Activated naive CD8-positive, alpha-beta T cell treated with anti-CD3 and anti-CD28 coated beads, Interleukin-2, amount 50 U/mL, for 24 hours (primary cell): Measurements from ENCODE around the gene UBXN10.

Experiments used
- ATAC-seq: fragments of 150-1000 bp; cut with Tn5 transposase; one replicate; pipeline ENCODE4 v1.10.0; 2021
- DNase-seq: peaks from one replicate; pipeline ENCODE4 v3.0.0; 2021
- H3K27ac Mint-ChIP-seq: one replicate; pipeline ENCODE4 v1.8.0; 2021; ENCODE audit warnings: mild to moderate bottlenecking, mixed read lengths
- H3K27me3 Mint-ChIP-seq: one replicate; pipeline ENCODE4 v1.8.0; 2021; ENCODE audit warnings: mixed read lengths
- H3K36me3 Mint-ChIP-seq: one replicate; pipeline ENCODE4 v1.8.0; 2021; ENCODE audit warnings: low read depth, mixed read lengths
- H3K4me1 Mint-ChIP-seq: one replicate; pipeline ENCODE4 v1.8.0; 2021; ENCODE audit warnings: mixed read lengths
- H3K4me3 Mint-ChIP-seq: one replicate; pipeline ENCODE4 v1.8.0; 2021; ENCODE audit warnings: mild to moderate bottlenecking, moderate library complexity, mixed read lengths
- H3K9me3 Mint-ChIP-seq: one replicate; pipeline ENCODE4 v1.8.0; 2021; ENCODE audit warnings: mixed read lengths

The UBXN10 gene

GRCh38 chr1:20148571-20149500 is 37.1 kb upstream of the UBXN10 start:
- no peak overlapping the region for H3K4me3 Mint-ChIP-seq
- H3K27me3 Mint-ChIP-seq = peaks cover 2% of the 10 kb centered on the region
- ATAC-seq (no peak), DNase-seq (no peak)
- H3K27ac Mint-ChIP-seq = no peak overlapping the region
- H3K4me1 Mint-ChIP-seq = peaks cover 3% of the 10 kb centered on the region
- no peaks in the 10 kb centered on the region for H3K36me3 Mint-ChIP-seq
- no peaks in the 10 kb centered on the region for H3K9me3 Mint-ChIP-seq

DNA sequence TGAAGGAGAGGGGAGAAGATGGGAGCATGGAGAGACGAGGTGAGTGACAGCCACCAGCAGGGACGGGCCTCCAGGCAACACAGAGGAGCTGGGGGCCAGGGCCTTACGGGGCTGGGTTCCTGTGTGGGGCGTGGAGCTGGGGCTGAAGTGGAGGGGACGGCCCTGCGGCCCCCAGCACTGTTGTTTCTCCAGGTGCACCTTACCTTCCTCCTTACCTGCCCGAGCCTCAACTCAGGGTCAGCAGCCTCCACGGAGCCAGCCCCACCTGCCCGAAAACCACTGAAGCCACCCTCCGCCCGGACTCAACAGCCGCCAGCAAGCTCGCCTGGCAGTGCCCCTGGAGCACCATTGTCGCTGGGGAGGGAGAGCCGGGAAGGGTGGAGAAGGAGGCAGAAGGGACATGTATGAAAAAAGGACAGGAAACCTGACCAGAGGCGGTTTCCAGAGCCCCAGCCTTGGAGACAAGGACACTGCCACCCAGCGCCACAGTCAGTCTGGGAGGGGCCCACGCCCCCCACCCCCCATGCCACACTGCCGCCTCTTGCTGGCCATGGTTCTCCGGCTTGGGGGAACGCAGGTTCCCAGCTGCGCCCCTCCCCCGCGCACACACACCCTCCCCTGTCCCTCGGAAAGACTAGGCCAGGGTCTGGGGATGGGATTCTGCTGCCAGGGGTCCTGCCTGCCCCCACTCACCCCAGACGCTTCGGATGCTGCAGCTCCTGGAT is 36.1 kb upstream of the UBXN10 start:
- H3K36me3 Mint-ChIP-seq = no peaks in the 10 kb centered on the region
- DNase-seq = no peak
- peaks cover 2% of the 10 kb centered on the region for H3K27me3 Mint-ChIP-seq
- H3K4me1 Mint-ChIP-seq = peaks cover 9% of the 10 kb centered on the region
- ATAC-seq = no peak
- no peak overlapping the region for H3K27ac Mint-ChIP-seq
- no peak overlapping the region for H3K4me3 Mint-ChIP-seq
- no peaks in the 10 kb centered on the region for H3K9me3 Mint-ChIP-seq

DNA sequence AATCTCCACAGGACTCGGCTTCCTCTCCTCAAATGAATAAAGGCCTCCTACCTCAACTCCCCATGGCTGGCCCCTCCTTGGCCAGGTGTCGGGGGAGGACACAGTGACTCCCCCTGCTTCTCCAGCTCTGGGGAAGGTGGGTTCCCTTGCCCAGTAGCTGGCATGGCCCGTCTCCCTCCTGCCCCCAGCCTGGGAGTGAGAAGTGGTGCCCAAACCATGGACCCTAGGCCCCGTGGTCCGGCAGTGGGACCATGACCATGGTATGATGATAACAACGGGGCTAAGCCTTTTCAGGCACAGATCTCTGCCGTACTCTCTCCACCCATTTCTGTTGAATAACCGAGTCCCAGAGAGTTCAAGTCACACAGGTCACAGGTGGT is 35.6 kb upstream of the UBXN10 start:
- DNase-seq (no peak), ATAC-seq (no peak)
- Mint-ChIP-seq H3K4me3 (no peak overlapping the region), H3K36me3 (no peaks in the 10 kb centered on the region), H3K27me3 (peaks cover 2% of the 10 kb centered on the region), H3K27ac (no peak overlapping the region), H3K4me1 (peaks cover 10% of the 10 kb centered on the region), H3K9me3 (no peaks in the 10 kb centered on the region)

DNA sequence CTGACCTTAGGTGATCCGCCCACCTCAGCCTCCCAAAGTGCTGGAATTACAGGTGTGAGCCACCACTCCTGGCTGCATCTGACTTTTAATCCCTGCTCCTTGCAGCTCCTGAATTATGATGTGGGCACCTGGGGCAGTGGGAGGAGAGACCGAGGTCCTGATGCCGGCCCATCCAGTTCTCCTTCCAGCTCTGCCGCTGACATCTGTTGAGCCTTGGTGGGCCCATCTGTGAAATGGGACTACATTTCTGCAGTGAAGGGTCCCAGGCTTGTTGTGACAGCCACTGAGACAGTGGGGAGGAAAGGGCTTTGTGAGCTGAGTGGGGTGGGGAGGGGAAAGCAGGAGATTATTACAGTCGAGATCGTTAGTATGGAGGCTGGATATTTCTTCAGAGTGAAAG is 34.9 kb upstream of the UBXN10 start:
- H3K4me3 Mint-ChIP-seq = no peak overlapping the region
- no peaks in the 10 kb centered on the region for H3K36me3 Mint-ChIP-seq
- no peak overlapping the region for H3K27ac Mint-ChIP-seq

GRCh38 chr1:20151906-20152598 is 33.8 kb upstream of the UBXN10 start:
- peaks cover 2% of the 10 kb centered on the region for H3K27me3 Mint-ChIP-seq
- H3K27ac Mint-ChIP-seq = peak overlapping the region; percentile 39
- peak overlapping the region; percentile 61 for H3K4me3 Mint-ChIP-seq
- peaks cover 10% of the 10 kb centered on the region for H3K4me1 Mint-ChIP-seq
- ATAC-seq (peak; percentile 81), DNase-seq (peak; percentile 84)
- H3K36me3 Mint-ChIP-seq = no peaks in the 10 kb centered on the region
- H3K9me3 Mint-ChIP-seq = no peaks in the 10 kb centered on the region

More for the DNA sequence above, 34.9 kb upstream of the UBXN10 start:
- Mint-ChIP-seq H3K27me3 (peaks cover 2% of the 10 kb centered on the region), H3K9me3 (no peaks in the 10 kb centered on the region), H3K4me1 (peaks cover 10% of the 10 kb centered on the region)
- ATAC-seq = no peak
- no peak for DNase-seq

DNA sequence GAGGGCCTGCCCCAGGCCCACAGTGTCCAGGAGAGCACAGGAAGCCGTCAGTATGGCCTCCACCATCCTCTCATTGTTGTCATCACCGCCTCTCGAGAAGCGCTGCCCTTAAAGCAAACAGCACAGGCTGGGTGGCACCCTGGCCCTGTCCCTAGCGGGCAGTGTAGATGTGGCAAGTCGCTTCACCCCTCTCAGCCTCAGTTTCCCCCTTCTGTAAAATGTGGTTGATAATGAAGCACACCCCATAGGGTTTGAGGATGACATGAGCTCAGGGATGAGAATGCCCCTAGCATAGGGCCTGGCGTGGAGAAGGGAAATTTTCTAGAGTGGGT is 33.3 kb upstream of the UBXN10 start:
- peaks cover 2% of the 10 kb centered on the region for H3K27me3 Mint-ChIP-seq
- DNase-seq = no peak
- ATAC-seq = peak; percentile 12
- H3K36me3 Mint-ChIP-seq = no peaks in the 10 kb centered on the region
- no peaks in the 10 kb centered on the region for H3K9me3 Mint-ChIP-seq
- peaks cover 10% of the 10 kb centered on the region for H3K4me1 Mint-ChIP-seq
- peak overlapping the region; percentile 39 for H3K27ac Mint-ChIP-seq
- H3K4me3 Mint-ChIP-seq = peak overlapping the region; percentile 61

DNA sequence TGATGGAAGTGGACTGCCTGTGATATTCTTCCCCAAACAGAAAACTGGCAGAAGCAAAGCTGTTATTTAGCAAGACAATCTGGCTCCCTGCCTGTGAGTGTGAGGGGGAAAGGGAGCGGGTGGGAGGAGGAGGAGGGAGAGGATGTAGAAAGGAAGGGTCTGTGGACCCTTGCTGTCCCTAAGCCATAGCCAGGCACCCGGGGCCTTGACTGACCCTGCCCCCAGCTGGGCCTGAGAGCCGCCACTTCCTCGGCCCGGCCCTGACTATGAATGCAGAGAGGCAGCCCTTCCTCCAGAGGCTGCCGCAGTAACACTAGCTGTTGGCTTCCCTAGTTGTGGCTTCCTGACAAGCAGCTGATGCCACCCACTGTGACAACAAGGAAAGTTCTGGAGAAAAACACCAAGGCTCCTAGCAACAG is 32.9 kb upstream of the UBXN10 start:
- Mint-ChIP-seq H3K4me1 (peaks cover 10% of the 10 kb centered on the region), H3K27me3 (peaks cover 2% of the 10 kb centered on the region), H3K27ac (no peak overlapping the region), H3K9me3 (no peaks in the 10 kb centered on the region), H3K36me3 (no peaks in the 10 kb centered on the region), H3K4me3 (no peak overlapping the region)
- ATAC-seq (no peak), DNase-seq (no peak)

DNA sequence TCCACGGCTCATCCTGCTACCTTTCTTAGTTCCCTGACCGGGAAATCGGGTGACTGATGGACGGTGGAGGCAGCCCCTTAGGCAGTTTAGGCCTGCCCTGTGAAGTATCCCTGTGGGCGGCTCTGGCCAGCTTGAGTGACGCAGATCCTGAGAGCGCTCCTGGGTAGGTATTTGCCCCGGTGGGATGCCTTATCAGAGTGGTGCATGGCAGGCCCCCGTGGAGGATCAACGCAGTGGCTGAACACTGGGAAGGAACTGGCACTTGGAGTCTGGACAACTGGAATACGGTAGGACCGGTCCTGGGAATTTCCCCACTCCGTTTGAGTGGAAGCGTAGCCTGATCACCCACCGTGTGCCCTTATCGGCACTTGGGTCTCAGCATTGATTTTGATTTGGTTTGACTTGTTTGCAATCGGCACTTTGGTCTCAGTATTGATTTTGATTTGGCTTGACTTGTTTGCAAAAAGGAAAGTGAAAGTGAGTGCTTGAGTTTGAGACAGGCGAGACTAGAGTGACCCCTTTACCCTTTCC is 31.5 kb upstream of the UBXN10 start:
- Mint-ChIP-seq H3K27me3 (peaks cover 2% of the 10 kb centered on the region), H3K4me3 (no peak overlapping the region), H3K9me3 (peaks cover 5% of the 10 kb centered on the region), H3K27ac (no peak overlapping the region), H3K4me1 (peaks cover 10% of the 10 kb centered on the region), H3K36me3 (no peaks in the 10 kb centered on the region)
- DNase-seq = no peak
- ATAC-seq = no peak

DNA sequence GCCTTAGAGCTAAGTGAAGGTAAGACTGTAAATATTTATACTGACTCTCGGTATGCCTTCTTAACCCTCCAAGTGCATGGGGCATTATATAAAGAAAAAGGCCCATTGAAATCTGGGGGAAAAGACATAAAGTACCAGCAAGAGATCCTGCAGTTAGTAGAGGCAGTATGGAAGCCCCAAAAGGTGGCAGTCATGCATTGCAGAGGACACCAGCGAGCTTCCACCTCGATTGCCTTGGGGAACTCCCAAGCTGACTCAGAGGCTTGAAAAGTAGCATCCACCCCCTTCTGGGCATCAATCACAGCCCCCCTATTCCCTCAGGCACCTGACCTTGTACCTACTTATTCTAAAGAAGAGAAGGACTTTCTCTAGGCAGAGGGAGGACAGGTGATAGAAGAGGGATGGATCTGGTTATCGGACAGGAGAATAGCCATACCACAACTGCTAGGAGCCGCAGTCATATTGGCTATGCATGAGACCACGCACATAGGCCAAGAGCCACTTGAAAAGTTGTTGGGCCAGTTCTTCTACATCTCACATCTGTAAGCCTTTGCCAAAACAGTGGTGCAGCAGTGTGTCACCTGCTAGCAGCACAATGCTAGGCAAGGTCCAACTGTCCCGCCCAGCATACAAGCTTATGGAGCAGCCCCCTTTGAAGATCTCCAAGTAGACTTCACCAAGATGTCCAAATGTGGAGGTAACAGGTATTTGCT is 27.4 kb upstream of the UBXN10 start:
- H3K4me1 Mint-ChIP-seq = peaks cover 6% of the 10 kb centered on the region
- H3K4me3 Mint-ChIP-seq = no peak overlapping the region
- ATAC-seq (no peak), DNase-seq (peak; percentile 32)
- no peaks in the 10 kb centered on the region for H3K27me3 Mint-ChIP-seq
- H3K27ac Mint-ChIP-seq = no peak overlapping the region
- peaks cover 6% of the 10 kb centered on the region for H3K36me3 Mint-ChIP-seq
- peaks cover 20% of the 10 kb centered on the region for H3K9me3 Mint-ChIP-seq

DNA sequence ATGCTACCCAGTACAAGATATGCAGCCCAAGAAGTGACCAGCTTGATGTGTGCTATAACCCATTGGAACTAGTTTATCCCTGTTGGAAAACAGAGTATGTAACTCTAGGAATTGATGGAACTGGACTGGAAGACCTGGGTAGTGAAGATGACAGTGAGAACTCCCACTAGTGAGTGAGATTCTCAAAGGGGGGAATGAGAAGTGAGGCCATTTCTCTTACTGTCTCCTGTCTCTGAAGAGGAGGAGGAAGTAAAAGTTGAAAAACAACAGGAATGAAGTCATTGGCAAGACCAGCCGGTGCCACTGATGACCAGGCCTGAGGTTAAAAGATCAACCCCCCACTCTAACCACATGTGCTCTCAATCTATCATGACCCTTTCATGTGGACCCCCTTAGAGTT is 25.9 kb upstream of the UBXN10 start:
- no peak overlapping the region for H3K4me3 Mint-ChIP-seq
- no peaks in the 10 kb centered on the region for H3K27me3 Mint-ChIP-seq
- H3K27ac Mint-ChIP-seq = no peak overlapping the region
- H3K36me3 Mint-ChIP-seq = peaks cover 9% of the 10 kb centered on the region
- ATAC-seq (no peak), DNase-seq (no peak)
- H3K9me3 Mint-ChIP-seq = peaks cover 25% of the 10 kb centered on the region
- no peaks in the 10 kb centered on the region for H3K4me1 Mint-ChIP-seq

DNA sequence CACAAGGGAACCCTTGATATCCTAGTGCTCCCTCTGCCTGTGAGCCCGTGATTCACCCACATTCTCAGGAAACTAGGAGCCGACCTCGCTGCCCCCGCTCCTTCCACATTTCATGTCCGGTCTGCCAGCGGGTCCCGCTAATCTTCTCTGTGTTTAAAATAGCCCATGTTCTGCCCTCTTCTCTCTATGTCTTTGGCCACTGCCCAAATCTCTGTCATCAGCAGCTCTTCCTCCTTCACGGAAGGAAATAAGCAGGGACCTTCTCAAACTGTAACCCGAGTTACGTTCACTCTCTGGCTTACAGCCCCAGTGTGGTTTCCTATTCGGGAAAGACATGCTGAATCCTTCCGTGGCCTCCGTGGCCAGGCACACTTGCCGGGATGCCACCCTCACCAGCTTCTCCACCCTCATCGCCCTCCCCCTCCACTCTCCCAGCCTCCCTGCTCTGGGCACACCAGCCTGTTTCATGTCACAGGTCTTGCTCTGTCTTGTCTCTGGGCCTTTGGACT is 21.1 kb upstream of the UBXN10 start:
- Mint-ChIP-seq H3K4me1 (no peaks in the 10 kb centered on the region), H3K36me3 (peaks cover 12% of the 10 kb centered on the region), H3K4me3 (no peak overlapping the region), H3K27ac (no peak overlapping the region), H3K9me3 (peaks cover 21% of the 10 kb centered on the region), H3K27me3 (peaks cover 3% of the 10 kb centered on the region)
- DNase-seq (no peak), ATAC-seq (no peak)

DNA sequence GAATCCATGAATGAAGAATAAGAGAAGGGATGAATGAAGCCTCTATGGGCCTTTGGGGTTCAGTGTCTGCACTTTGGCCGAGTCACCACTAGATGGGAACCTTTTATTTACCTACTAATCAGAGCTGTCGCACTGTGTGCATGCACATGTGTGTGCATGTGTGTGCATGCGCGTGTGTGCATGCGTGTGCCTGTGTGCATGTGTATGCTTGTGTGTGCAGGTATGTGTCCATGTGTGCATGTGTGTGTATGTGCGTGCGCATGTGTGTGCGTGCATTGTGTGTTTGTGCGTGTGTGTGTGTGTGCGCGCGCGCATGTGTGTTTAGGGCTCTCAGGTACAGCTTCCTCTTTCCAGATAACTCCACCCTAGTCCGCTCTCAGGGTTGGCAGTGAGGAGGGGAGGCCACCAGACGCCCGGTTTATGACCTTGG is 20.4 kb upstream of the UBXN10 start:
- DNase-seq (no peak), ATAC-seq (peak; percentile 30)
- Mint-ChIP-seq H3K27me3 (peaks cover 3% of the 10 kb centered on the region), H3K9me3 (peaks cover 15% of the 10 kb centered on the region), H3K27ac (no peak overlapping the region), H3K4me1 (peaks cover 3% of the 10 kb centered on the region), H3K4me3 (no peak overlapping the region), H3K36me3 (peaks cover 12% of the 10 kb centered on the region)

DNA sequence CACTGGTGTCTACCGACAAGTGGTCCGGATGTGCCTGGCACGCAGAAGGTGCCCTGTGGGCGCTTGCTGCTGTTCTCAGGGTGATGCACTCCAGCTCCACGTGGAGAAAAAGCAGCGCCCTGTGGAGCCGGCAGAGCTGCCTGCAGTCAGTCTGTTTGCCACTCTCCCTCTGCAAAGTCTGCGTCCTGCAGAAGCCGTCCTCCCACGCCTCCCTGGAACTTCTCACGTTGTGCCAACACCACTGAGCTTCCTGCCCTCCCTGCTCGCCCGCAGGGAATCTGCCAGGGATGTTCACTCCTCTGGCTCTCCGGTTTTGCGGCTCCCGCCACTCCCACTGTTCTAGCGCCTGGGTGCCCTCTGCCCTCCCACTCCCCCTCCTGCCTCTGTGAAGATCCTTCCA is 19.8 kb upstream of the UBXN10 start:
- H3K27ac Mint-ChIP-seq = no peak overlapping the region
- ATAC-seq (no peak), DNase-seq (no peak)
- peaks cover 12% of the 10 kb centered on the region for H3K36me3 Mint-ChIP-seq
- H3K27me3 Mint-ChIP-seq = peaks cover 3% of the 10 kb centered on the region
- H3K4me3 Mint-ChIP-seq = no peak overlapping the region
- peaks cover 15% of the 10 kb centered on the region for H3K9me3 Mint-ChIP-seq
- peaks cover 3% of the 10 kb centered on the region for H3K4me1 Mint-ChIP-seq

DNA sequence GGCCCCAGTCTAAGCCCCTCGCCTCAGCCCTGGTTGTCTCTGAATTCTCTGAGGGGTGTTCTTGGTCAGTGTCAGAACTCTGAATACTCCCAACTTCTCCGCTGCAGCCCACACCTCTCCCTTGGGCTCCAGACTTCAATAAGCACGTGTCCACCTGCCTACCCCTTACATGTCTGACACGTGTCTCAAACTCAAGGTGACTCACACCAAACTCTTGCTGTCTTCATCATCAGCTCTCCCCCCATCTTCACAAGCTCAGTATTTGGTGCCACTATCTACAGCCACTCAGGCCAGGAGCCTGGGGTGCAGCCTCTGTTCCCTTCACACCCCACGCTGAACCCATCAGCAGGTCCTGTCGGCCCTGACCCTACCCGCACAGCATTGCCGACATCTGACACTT is 18.8 kb upstream of the UBXN10 start:
- Mint-ChIP-seq H3K27ac (no peak overlapping the region), H3K4me1 (peaks cover 10% of the 10 kb centered on the region)
- ATAC-seq = no peak

More for the DNA sequence above, 18.8 kb upstream of the UBXN10 start:
- Mint-ChIP-seq H3K4me3 (no peak overlapping the region), H3K9me3 (peaks cover 15% of the 10 kb centered on the region), H3K36me3 (peaks cover 12% of the 10 kb centered on the region), H3K27me3 (peaks cover 3% of the 10 kb centered on the region)
- no peak for DNase-seq
